H1 (cell line): ENCODE measurements around the gene PDE4B.

Experiments
- GABPA ChIP-seq: IDR thresholded peaks from 2 replicates; pipeline ENCODE4 v1.6.1; 2011; ENCODE audit warnings: mild to moderate bottlenecking, low read length, moderate library complexity, borderline replicate concordance; ENCODE audit not compliant: insufficient read depth
- HDAC6 ChIP-seq: IDR thresholded peaks from one replicate; pipeline ENCODE4 v1.7.1; 2012; ENCODE audit warnings: low read depth, mild to moderate bottlenecking, inconsistent platforms, low read length, moderate library complexity
- POLR2A ChIP-seq, 2 experiments: IDR thresholded peaks; 1 replicate in 1 of 2; 2 replicates in 1 of 2; pipeline ENCODE4 v1.6.1; 2011; ENCODE audit warnings: low read depth in 2 of 2, low read length in 2 of 2, mild to moderate bottlenecking in 2 of 2; ENCODE audit errors: control extremely low read depth in 1 of 2
- RBBP5 ChIP-seq: IDR thresholded peaks from 2 replicates; pipeline ENCODE4 v1.7.1; 2012; ENCODE audit warnings: low read depth, mild to moderate bottlenecking, inconsistent platforms, low read length, moderate library complexity, borderline replicate concordance
- SUZ12 ChIP-seq: fragments of 200-600 bp; sonication (generic); IDR thresholded peaks from 2 replicates; pipeline ENCODE4 v1.6.1; 2012; ENCODE audit warnings: mild to moderate bottlenecking, inconsistent platforms, low read length, moderate library complexity, mixed read lengths
- TF ChIP-seq, protein P1 (sequence below): fragments of 300-600 bp; sonication (generic); IDR thresholded peaks from 2 replicates; pipeline ENCODE4 v1.7.1; 2012; ENCODE audit warnings: low read length, moderate library complexity, mild to moderate bottlenecking, inconsistent platforms; ENCODE audit not compliant: insufficient replicate concordance
- TF ChIP-seq, protein P2 (sequence below), 3 experiments: IDR thresholded peaks; 1 replicate in 2 of 3; 2 replicates in 1 of 3; pipeline versions ENCODE4 v1.5.1 to v1.6.1; 2011; ENCODE audit warnings: low read length in 3 of 3, mild to moderate bottlenecking in 3 of 3, inconsistent platforms in 2 of 3, low read depth in 1 of 3, moderate library complexity in 1 of 3; ENCODE audit not compliant: insufficient read depth in 1 of 3; ENCODE audit errors: control extremely low read depth in 1 of 3
- TF ChIP-seq, protein P3 (sequence below): IDR thresholded peaks from 2 replicates; pipeline ENCODE4 v1.6.1; 2012; ENCODE audit warnings: inconsistent platforms

DNA sequence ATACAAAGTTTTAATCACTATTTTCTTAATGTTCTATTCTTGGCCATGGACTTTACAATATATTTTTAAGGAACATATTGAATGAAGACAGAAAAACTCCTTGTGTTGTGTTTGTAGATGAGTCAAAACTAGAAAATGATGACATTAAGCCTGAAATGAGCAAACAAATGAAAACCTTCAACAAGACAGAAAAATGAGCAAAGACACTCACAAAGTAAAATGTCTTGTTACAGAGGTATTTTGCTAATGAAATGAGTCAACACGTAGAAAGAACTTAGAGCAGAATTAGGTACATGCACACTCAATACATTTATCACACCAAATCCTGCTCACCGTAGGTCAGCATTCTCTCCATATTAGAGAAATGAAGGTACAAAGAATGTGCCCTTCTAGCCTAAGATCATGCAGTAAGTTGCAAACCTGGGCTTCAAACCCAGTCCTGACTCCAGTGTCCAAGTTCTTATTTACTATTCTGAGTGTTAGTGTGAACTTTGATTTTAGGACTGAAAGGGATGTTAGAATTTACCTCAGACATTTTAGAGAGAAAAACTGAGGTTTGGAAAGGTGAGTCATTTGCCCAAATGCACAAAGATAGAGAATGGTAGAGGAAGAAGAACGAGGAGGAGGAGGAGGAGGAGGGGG, 607.3 kb downstream of the PDE4B start:
- TF ChIP-seq, protein P1, sequence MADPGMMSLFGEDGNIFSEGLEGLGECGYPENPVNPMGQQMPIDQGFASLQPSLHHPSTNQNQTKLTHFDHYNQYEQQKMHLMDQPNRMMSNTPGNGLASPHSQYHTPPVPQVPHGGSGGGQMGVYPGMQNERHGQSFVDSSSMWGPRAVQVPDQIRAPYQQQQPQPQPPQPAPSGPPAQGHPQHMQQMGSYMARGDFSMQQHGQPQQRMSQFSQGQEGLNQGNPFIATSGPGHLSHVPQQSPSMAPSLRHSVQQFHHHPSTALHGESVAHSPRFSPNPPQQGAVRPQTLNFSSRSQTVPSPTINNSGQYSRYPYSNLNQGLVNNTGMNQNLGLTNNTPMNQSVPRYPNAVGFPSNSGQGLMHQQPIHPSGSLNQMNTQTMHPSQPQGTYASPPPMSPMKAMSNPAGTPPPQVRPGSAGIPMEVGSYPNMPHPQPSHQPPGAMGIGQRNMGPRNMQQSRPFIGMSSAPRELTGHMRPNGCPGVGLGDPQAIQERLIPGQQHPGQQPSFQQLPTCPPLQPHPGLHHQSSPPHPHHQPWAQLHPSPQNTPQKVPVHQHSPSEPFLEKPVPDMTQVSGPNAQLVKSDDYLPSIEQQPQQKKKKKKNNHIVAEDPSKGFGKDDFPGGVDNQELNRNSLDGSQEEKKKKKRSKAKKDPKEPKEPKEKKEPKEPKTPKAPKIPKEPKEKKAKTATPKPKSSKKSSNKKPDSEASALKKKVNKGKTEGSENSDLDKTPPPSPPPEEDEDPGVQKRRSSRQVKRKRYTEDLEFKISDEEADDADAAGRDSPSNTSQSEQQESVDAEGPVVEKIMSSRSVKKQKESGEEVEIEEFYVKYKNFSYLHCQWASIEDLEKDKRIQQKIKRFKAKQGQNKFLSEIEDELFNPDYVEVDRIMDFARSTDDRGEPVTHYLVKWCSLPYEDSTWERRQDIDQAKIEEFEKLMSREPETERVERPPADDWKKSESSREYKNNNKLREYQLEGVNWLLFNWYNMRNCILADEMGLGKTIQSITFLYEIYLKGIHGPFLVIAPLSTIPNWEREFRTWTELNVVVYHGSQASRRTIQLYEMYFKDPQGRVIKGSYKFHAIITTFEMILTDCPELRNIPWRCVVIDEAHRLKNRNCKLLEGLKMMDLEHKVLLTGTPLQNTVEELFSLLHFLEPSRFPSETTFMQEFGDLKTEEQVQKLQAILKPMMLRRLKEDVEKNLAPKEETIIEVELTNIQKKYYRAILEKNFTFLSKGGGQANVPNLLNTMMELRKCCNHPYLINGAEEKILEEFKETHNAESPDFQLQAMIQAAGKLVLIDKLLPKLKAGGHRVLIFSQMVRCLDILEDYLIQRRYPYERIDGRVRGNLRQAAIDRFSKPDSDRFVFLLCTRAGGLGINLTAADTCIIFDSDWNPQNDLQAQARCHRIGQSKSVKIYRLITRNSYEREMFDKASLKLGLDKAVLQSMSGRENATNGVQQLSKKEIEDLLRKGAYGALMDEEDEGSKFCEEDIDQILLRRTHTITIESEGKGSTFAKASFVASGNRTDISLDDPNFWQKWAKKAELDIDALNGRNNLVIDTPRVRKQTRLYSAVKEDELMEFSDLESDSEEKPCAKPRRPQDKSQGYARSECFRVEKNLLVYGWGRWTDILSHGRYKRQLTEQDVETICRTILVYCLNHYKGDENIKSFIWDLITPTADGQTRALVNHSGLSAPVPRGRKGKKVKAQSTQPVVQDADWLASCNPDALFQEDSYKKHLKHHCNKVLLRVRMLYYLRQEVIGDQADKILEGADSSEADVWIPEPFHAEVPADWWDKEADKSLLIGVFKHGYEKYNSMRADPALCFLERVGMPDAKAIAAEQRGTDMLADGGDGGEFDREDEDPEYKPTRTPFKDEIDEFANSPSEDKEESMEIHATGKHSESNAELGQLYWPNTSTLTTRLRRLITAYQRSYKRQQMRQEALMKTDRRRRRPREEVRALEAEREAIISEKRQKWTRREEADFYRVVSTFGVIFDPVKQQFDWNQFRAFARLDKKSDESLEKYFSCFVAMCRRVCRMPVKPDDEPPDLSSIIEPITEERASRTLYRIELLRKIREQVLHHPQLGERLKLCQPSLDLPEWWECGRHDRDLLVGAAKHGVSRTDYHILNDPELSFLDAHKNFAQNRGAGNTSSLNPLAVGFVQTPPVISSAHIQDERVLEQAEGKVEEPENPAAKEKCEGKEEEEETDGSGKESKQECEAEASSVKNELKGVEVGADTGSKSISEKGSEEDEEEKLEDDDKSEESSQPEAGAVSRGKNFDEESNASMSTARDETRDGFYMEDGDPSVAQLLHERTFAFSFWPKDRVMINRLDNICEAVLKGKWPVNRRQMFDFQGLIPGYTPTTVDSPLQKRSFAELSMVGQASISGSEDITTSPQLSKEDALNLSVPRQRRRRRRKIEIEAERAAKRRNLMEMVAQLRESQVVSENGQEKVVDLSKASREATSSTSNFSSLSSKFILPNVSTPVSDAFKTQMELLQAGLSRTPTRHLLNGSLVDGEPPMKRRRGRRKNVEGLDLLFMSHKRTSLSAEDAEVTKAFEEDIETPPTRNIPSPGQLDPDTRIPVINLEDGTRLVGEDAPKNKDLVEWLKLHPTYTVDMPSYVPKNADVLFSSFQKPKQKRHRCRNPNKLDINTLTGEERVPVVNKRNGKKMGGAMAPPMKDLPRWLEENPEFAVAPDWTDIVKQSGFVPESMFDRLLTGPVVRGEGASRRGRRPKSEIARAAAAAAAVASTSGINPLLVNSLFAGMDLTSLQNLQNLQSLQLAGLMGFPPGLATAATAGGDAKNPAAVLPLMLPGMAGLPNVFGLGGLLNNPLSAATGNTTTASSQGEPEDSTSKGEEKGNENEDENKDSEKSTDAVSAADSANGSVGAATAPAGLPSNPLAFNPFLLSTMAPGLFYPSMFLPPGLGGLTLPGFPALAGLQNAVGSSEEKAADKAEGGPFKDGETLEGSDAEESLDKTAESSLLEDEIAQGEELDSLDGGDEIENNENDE = no peak
- TF ChIP-seq RBBP5 (no peak), GABPA (no peak), HDAC6 (no peak), POLR2A (IDR thresholded peaks at IDR 0.05; ENCODE audit: control extremely low read depth in 1 of 2, low read depth in 2 of 2, low read length in 2 of 2) (no peak), SUZ12 (no peak)
- TF ChIP-seq, protein P2, sequence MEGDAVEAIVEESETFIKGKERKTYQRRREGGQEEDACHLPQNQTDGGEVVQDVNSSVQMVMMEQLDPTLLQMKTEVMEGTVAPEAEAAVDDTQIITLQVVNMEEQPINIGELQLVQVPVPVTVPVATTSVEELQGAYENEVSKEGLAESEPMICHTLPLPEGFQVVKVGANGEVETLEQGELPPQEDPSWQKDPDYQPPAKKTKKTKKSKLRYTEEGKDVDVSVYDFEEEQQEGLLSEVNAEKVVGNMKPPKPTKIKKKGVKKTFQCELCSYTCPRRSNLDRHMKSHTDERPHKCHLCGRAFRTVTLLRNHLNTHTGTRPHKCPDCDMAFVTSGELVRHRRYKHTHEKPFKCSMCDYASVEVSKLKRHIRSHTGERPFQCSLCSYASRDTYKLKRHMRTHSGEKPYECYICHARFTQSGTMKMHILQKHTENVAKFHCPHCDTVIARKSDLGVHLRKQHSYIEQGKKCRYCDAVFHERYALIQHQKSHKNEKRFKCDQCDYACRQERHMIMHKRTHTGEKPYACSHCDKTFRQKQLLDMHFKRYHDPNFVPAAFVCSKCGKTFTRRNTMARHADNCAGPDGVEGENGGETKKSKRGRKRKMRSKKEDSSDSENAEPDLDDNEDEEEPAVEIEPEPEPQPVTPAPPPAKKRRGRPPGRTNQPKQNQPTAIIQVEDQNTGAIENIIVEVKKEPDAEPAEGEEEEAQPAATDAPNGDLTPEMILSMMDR (IDR thresholded peaks at IDR 0.05; ENCODE audit: control extremely low read depth in 1 of 3, insufficient read depth in 1 of 3, low read depth in 1 of 3, low read length in 3 of 3) = no peak
- TF ChIP-seq, protein P3, sequence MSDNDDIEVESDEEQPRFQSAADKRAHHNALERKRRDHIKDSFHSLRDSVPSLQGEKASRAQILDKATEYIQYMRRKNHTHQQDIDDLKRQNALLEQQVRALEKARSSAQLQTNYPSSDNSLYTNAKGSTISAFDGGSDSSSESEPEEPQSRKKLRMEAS = no peak
